RWPE2 (cell line): Measurements from ENCODE around the gene MYL10.

Experiments
- ATAC-seq: fragments of 200-7000 bp; cut with Tn5 transposase; 3 replicates; pipeline ENCODE4 v1.9.1; 2021; ENCODE audit warnings: low read depth
- DNase-seq: peaks from one replicate; pipeline ENCODE4 v3.0.0-alpha.2; 2020; ENCODE audit warnings: low spot score
- H3K27ac ChIP-seq: fragments of 450-650 bp; 2 replicates; pipeline ENCODE4 v1.5.1; 2017; ENCODE audit warnings: mild to moderate bottlenecking; ENCODE audit not compliant: poor library complexity, severe bottlenecking
- H3K27me3 ChIP-seq: fragments of 250-450 bp; sonication (Bioruptor Pico); 2 replicates; pipeline ENCODE4 v1.5.1; 2021; ENCODE audit warnings: mild to moderate bottlenecking, moderate library complexity; ENCODE audit not compliant: insufficient read depth, poor library complexity, severe bottlenecking
- H3K36me3 ChIP-seq: fragments of 250-450 bp; sonication (Bioruptor Pico); 2 replicates; pipeline ENCODE4 v1.5.1; 2020; ENCODE audit warnings: low read depth, mild to moderate bottlenecking, moderate library complexity
- H3K4me1 ChIP-seq: fragments of 250-450 bp; sonication (Bioruptor Pico); 2 replicates; pipeline ENCODE4 v1.5.1; 2021; ENCODE audit warnings: mild to moderate bottlenecking, moderate library complexity; ENCODE audit not compliant: insufficient read depth, poor library complexity, severe bottlenecking
- H3K4me3 ChIP-seq: fragments of 250-450 bp; sonication (Bioruptor Pico); 2 replicates; pipeline ENCODE4 v1.5.1; 2021; ENCODE audit warnings: mild to moderate bottlenecking, moderate library complexity; ENCODE audit not compliant: severe bottlenecking
- H3K9me3 ChIP-seq: fragments of 250-450 bp; sonication (Bioruptor Pico); 2 replicates; pipeline ENCODE4 v1.5.1; 2021; ENCODE audit warnings: mild to moderate bottlenecking, moderate library complexity; ENCODE audit not compliant: severe bottlenecking
- CTCF ChIP-seq: fragments of 450-650 bp; IDR thresholded peaks from one replicate; pipeline ENCODE4 v1.5.1; 2017; ENCODE audit warnings: mild to moderate bottlenecking, moderate library complexity; ENCODE audit not compliant: poor library complexity, severe bottlenecking

MYL10 gene

GRCh38 chr7:101629171-101629570 is at the start of gene MYL10:
TSS of gene MYL10 (minus strand) at chr7:101629296. CDS start at chr7:101629118, 178 bp downstream.
- no peak within 1 kb of the TSS for H3K4me3 ChIP-seq
- no peak for DNase-seq
- peak within 1 kb of the TSS; percentile 87 for H3K27ac ChIP-seq
- TF ChIP-seq CTCF = no peak
- H3K27me3 ChIP-seq = no peaks in the 10 kb centered on the region
- no peaks in the 10 kb centered on the region for H3K9me3 ChIP-seq
- no peak for ATAC-seq
- H3K36me3 ChIP-seq = no peaks in the 10 kb centered on the region
- H3K4me1 ChIP-seq = peaks cover 20% of the 10 kb centered on the region

GRCh38 chr7:101678658-101679057 is 49.6 kb upstream of the MYL10 start:
- no peak overlapping the region for H3K27ac ChIP-seq
- no peaks in the 10 kb centered on the region for H3K36me3 ChIP-seq
- ATAC-seq (no peak), DNase-seq (no peak)
- H3K27me3 ChIP-seq = no peaks in the 10 kb centered on the region
- no peaks in the 10 kb centered on the region for H3K9me3 ChIP-seq
- H3K4me3 ChIP-seq = no peak overlapping the region
- TF ChIP-seq CTCF = no peak
- peaks cover 12% of the 10 kb centered on the region for H3K4me1 ChIP-seq

GRCh38 chr7:101677797-101678479 is 48.8 kb upstream of the MYL10 start:
- H3K27ac ChIP-seq = no peak overlapping the region
- no peak for DNase-seq
- no peaks in the 10 kb centered on the region for H3K9me3 ChIP-seq
- H3K36me3 ChIP-seq = no peaks in the 10 kb centered on the region
- no peak for TF ChIP-seq CTCF
- peaks cover 12% of the 10 kb centered on the region for H3K4me1 ChIP-seq
- H3K27me3 ChIP-seq = no peaks in the 10 kb centered on the region
- no peak for ATAC-seq
- H3K4me3 ChIP-seq = no peak overlapping the region

- Histone ChIP-seq H3K27ac (no peak overlapping the region), H3K9me3 (no peaks in the 10 kb centered on the region), H3K4me1 (peaks cover 12% of the 10 kb centered on the region), H3K27me3 (no peaks in the 10 kb centered on the region), H3K4me3 (no peak overlapping the region), H3K36me3 (no peaks in the 10 kb centered on the region)
- no peak for TF ChIP-seq CTCF
- ATAC-seq (no peak), DNase-seq (no peak)
Observed at GRCh38 chr7:101677391-101677790, 48.3 kb upstream of the MYL10 start.

- Histone ChIP-seq H3K36me3 (no peaks in the 10 kb centered on the region), H3K27me3 (no peaks in the 10 kb centered on the region), H3K4me3 (no peak overlapping the region), H3K4me1 (peaks cover 12% of the 10 kb centered on the region), H3K27ac (no peak overlapping the region), H3K9me3 (no peaks in the 10 kb centered on the region)
- DNase-seq (no peak), ATAC-seq (no peak)
- no peak for TF ChIP-seq CTCF
Observed at GRCh38 chr7:101676956-101677355, 47.9 kb upstream of the MYL10 start.
